Measurements from ENCODE around the gene MRPL14.

- TF ChIP-seq CTCF (IDR thresholded peaks at IDR 0.05), result no peak
- TF ChIP-seq POLR2A (IDR thresholded peaks at IDR 0.05), result no peak
These were observed 59.8 kb downstream of the MRPL14 start for GRCh38 chr6:44067173-44068139.
